ENCODE data around the gene MACF1. TPM values are rescaled to one million over a fixed set of nuclear protein-coding genes. Genes with fewer than 3 reads are reported as not detected.

Gene MACF1
- total and polyA plus RNA-seq, 4 donors: 69.1 to 966 (median 233) TPM

- Histone ChIP-seq H3K27me3 (ENCODE audit: control insufficient read depth in 3 of 3, insufficient read depth in 3 of 3, low read length in 2 of 3) (no peaks in the 10 kb centered on the region), H3K9me3 (ENCODE audit: control insufficient read depth in 4 of 4, insufficient read depth in 3 of 4, low read length in 3 of 4) (no peaks in the 10 kb centered on the region), H3K36me3 (ENCODE audit: control insufficient read depth in 4 of 4, insufficient read depth in 4 of 4, low read length in 4 of 4) (peaks cover 0 to 22% (median 11%) of the 10 kb centered on the region in 4 donors), H3K9ac (ENCODE audit: insufficient read depth in 1 of 2, low read length in 2 of 2) (no peak overlapping the region), H3K27ac (ENCODE audit: low read depth in 1 of 2, low read length in 1 of 2) (no peak overlapping the region), H3K4me3 (no peak overlapping the region), H3K4me1 (ENCODE audit: control insufficient read depth in 5 of 5, insufficient read depth in 5 of 5, low read length in 5 of 5) (peaks cover 16 to 49% (median 23%) of the 10 kb centered on the region in 5 donors)
- 85 to 87% methylated on average over 11 of the region's 11 CpGs for WGBS, 2 donors
- DNase-seq: no peak
- TF ChIP-seq CTCF (IDR thresholded peaks at IDR 0.05; ENCODE audit: control extremely low read depth, extremely low read depth): no peak
- ATAC-seq (ENCODE audit: insufficient read depth, low FRiP score): no peak
These were observed 189.2 kb downstream of the MACF1 start for GRCh38 chr1:39393645-39394044.

GRCh38 chr1:39394059-39394458 is 189.6 kb downstream of the MACF1 start:
- Histone ChIP-seq H3K27ac (ENCODE audit: low read depth in 1 of 2, low read length in 1 of 2) (peak overlapping the region in 1 of 2 donors; percentile 59), H3K36me3 (ENCODE audit: control insufficient read depth in 4 of 4, insufficient read depth in 4 of 4, low read length in 4 of 4) (peaks cover 0 to 22% (median 9%) of the 10 kb centered on the region in 4 donors), H3K9ac (ENCODE audit: insufficient read depth in 1 of 2, low read length in 2 of 2) (no peak overlapping the region), H3K27me3 (ENCODE audit: control insufficient read depth in 3 of 3, insufficient read depth in 3 of 3, low read length in 2 of 3) (no peaks in the 10 kb centered on the region), H3K4me1 (ENCODE audit: control insufficient read depth in 5 of 5, insufficient read depth in 5 of 5, low read length in 5 of 5) (peaks cover 16 to 53% (median 27%) of the 10 kb centered on the region in 5 donors), H3K4me3 (no peak overlapping the region), H3K9me3 (ENCODE audit: control insufficient read depth in 4 of 4, insufficient read depth in 3 of 4, low read length in 3 of 4) (no peaks in the 10 kb centered on the region)
- TF ChIP-seq CTCF (IDR thresholded peaks at IDR 0.05; ENCODE audit: control extremely low read depth, extremely low read depth): no peak
- WGBS, 2 donors: 80 to 82% methylated on average over 6 of the region's 6 CpGs
- DNase-seq (no peak), ATAC-seq (ENCODE audit: insufficient read depth, low FRiP score) (no peak)

- peaks cover 0 to 22% (median 9%) of the 10 kb centered on the region in 4 donors for H3K36me3 ChIP-seq (ENCODE audit: control insufficient read depth in 4 of 4, insufficient read depth in 4 of 4, low read length in 4 of 4)
- no peak for ATAC-seq (ENCODE audit: insufficient read depth, low FRiP score)
- peak overlapping the region; percentile 26 to 59 for H3K27ac ChIP-seq (ENCODE audit: low read depth in 1 of 2, low read length in 1 of 2)
- no peak for TF ChIP-seq CTCF (IDR thresholded peaks at IDR 0.05; ENCODE audit: control extremely low read depth, extremely low read depth)
- H3K4me1 ChIP-seq (ENCODE audit: control insufficient read depth in 5 of 5, insufficient read depth in 5 of 5, low read length in 5 of 5): peaks cover 16 to 55% (median 27%) of the 10 kb centered on the region in 5 donors
- no peaks in the 10 kb centered on the region for H3K27me3 ChIP-seq (ENCODE audit: control insufficient read depth in 3 of 3, insufficient read depth in 3 of 3, low read length in 2 of 3)
- H3K9ac ChIP-seq (ENCODE audit: insufficient read depth in 1 of 2, low read length in 2 of 2): no peak overlapping the region
- no peaks in the 10 kb centered on the region for H3K9me3 ChIP-seq (ENCODE audit: control insufficient read depth in 4 of 4, insufficient read depth in 3 of 4, low read length in 3 of 4)
- no peak for DNase-seq
- no peak overlapping the region for H3K4me3 ChIP-seq
- WGBS, 2 donors: 35 to 50% methylated on average over 3 of the region's 3 CpGs
These were observed 190.1 kb downstream of the MACF1 start for GRCh38 chr1:39394598-39394997.

- no peaks in the 10 kb centered on the region for H3K9me3 ChIP-seq (ENCODE audit: control insufficient read depth in 4 of 4, insufficient read depth in 3 of 4, low read length in 3 of 4)
- no peak for ATAC-seq (ENCODE audit: insufficient read depth, low FRiP score)
- DNase-seq: peak in 1 of 3 donors; percentile 44
- no peak overlapping the region for H3K4me3 ChIP-seq
- peak overlapping the region; percentile 59 to 71 for H3K27ac ChIP-seq (ENCODE audit: low read depth in 1 of 2, low read length in 1 of 2)
- H3K4me1 ChIP-seq (ENCODE audit: control insufficient read depth in 5 of 5, insufficient read depth in 5 of 5, low read length in 5 of 5): peaks cover 16 to 55% (median 27%) of the 10 kb centered on the region in 5 donors
- H3K36me3 ChIP-seq (ENCODE audit: control insufficient read depth in 4 of 4, insufficient read depth in 4 of 4, low read length in 4 of 4): peaks cover 0 to 15% (median 4%) of the 10 kb centered on the region in 4 donors
- TF ChIP-seq CTCF (IDR thresholded peaks at IDR 0.05; ENCODE audit: control extremely low read depth, extremely low read depth): no peak
- peak overlapping the region in 1 of 2 donors; percentile 17 for H3K9ac ChIP-seq (ENCODE audit: insufficient read depth in 1 of 2, low read length in 2 of 2)
- H3K27me3 ChIP-seq (ENCODE audit: control insufficient read depth in 3 of 3, insufficient read depth in 3 of 3, low read length in 2 of 3): no peaks in the 10 kb centered on the region
- 0 to 8% methylated on average over 1 of the region's 1 CpG for WGBS, 2 donors
These were observed 190.9 kb downstream of the MACF1 start for GRCh38 chr1:39395357-39395831.
